ENCODE results near the gene EPN2.
"Not testable (repeated sequence)": the region's sequence is repeated elsewhere in the genome, so short reads cannot be mapped to it uniquely, and the experiment has no call there.

Gene EPN2

DNA sequence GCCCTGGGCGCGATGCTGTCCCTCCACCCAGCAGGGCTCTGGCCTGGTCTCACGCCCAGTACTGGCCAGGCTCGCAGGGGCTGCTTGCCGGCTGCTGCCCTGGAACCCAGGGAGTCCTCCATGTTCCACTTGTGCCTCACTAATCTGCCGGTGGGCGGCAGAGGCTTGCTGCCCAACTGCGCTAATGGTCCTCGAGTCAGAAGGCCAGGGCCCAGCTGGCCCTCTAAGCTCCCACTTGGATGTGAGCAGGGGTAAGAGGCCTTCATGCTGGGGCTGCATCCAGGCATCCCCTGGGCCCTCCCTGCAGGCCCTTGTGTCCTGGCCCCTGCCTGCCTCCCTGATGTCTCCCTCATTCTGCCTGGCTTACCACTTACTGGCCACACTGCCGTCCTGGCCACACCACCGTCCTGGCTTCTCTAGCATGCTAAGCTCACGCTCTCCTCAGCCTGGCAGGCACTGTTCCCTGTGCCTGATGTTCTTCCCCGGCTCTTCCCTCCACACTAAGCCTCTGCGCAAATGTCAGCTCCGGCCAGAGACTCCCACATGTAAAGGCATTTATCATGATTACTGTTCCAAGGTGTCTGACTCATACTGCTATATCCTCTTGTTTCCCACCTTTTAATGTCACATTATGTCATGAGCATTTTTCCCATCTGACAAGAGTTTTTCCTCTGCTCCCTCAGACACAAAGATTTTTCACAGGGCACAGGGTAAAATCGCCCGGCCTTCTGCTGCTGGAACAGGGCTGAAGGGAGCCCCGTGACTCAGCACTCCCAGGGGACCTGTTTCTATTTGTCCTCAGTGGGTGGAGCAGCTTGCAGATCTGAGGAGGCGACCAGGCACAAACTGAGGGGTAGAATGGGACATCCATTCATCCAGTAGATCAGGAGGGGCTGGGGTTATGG, 109.4 kb downstream of the EPN2 start:
- Histone ChIP-seq H3K9ac (ENCODE audit: low read depth, low read length) (no peak overlapping the region), H3K27ac (ENCODE audit: low read length) (no peak overlapping the region), H3K36me3 (ENCODE audit: insufficient read depth, low read depth, low read length) (no peaks in the 10 kb centered on the region; the same call in 1 of the 2 replicates), H3K27me3 (ENCODE audit: insufficient read depth, low read length) (no peaks in the 10 kb centered on the region), H3K9me3 (ENCODE audit: insufficient read depth, low read depth, low read length) (no peaks in the 10 kb centered on the region), H3K4me1 (ENCODE audit: insufficient read depth, low read length) (peaks cover 4% of the 10 kb centered on the region; the same call in 1 of the 2 replicates), H3K4me3 (ENCODE audit: low read length) (no peak overlapping the region)

GRCh38 chr17:19347323-19348080, 110.3 kb downstream of the EPN2 start:
- H3K36me3 ChIP-seq (ENCODE audit: insufficient read depth, low read depth, low read length) = no peaks in the 10 kb centered on the region; the same call in 1 of the 2 replicates
- no peak overlapping the region for H3K4me3 ChIP-seq (ENCODE audit: low read length)
- no peak overlapping the region for H3K9ac ChIP-seq (ENCODE audit: low read depth, low read length)
- H3K4me1 ChIP-seq (ENCODE audit: insufficient read depth, low read length) = no peaks in the 10 kb centered on the region
- no peak overlapping the region for H3K27ac ChIP-seq (ENCODE audit: low read length)
- H3K9me3 ChIP-seq (ENCODE audit: insufficient read depth, low read depth, low read length) = no peaks in the 10 kb centered on the region
- H3K27me3 ChIP-seq (ENCODE audit: insufficient read depth, low read length) = no peaks in the 10 kb centered on the region

DNA sequence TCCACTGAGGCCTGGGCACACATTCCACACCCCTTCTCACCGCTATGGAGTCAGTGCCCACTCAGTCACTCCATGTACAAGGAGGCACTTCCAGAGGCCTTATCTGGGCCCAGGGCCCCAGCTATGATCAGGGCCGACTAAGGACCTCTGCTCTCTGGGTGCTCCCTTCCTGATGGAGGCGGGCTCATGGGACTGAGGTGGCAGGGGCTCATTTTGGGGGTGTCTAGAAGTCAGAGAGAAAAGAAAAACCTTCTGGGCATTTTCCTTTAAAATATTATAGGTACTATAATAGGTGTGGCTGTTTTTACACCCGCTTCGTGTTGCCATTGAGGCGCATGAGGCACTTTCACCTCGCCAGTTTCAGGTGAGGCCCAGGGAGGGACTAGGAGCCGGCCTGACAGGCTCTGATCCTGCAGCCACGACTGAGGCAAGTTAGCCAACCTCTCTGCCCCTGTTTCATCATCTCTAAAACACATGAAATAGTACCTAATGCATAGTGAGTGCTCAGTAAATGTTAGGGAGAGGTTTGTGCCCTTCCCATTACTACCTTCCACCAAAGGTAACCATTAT, 111.0 kb downstream of the EPN2 start:
- H3K27ac ChIP-seq (ENCODE audit: low read length) = no peak overlapping the region
- H3K9ac ChIP-seq (ENCODE audit: low read depth, low read length) = no peak overlapping the region
- no peaks in the 10 kb centered on the region for H3K4me1 ChIP-seq (ENCODE audit: insufficient read depth, low read length)
- H3K9me3 ChIP-seq (ENCODE audit: insufficient read depth, low read depth, low read length) = no peaks in the 10 kb centered on the region
- no peaks in the 10 kb centered on the region for H3K27me3 ChIP-seq (ENCODE audit: insufficient read depth, low read length)
- no peaks in the 10 kb centered on the region; the same call in 1 of the 2 replicates for H3K36me3 ChIP-seq (ENCODE audit: insufficient read depth, low read depth, low read length)
- no peak overlapping the region for H3K4me3 ChIP-seq (ENCODE audit: low read length)

DNA sequence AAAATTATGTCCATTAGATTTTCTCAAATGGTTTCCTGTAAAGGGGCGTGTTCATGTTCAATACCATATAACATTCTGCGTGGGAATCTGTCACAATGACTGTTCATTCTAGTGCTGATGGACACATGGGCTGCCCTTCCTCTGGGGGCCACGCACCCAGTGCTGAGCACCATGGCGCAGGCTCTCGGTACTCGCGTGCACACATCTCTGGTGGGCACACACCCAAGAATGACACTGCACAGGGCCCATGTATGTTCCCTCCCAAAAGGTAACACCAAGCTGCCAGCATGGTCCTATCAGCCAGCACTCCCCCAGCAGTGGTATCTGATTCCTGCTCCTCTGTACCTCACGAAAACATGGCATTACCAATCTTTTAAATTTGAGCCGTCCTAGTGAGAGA, 111.6 kb downstream of the EPN2 start:
- no peaks in the 10 kb centered on the region for H3K9me3 ChIP-seq (ENCODE audit: insufficient read depth, low read depth, low read length)
- no peaks in the 10 kb centered on the region for H3K27me3 ChIP-seq (ENCODE audit: insufficient read depth, low read length)
- H3K4me3 ChIP-seq (ENCODE audit: low read length) = no peak overlapping the region
- H3K4me1 ChIP-seq (ENCODE audit: insufficient read depth, low read length) = no peaks in the 10 kb centered on the region
- no peak overlapping the region for H3K9ac ChIP-seq (ENCODE audit: low read depth, low read length)
- no peaks in the 10 kb centered on the region; the same call in 1 of the 2 replicates for H3K36me3 ChIP-seq (ENCODE audit: insufficient read depth, low read depth, low read length)
- no peak overlapping the region for H3K27ac ChIP-seq (ENCODE audit: low read length)

- H3K36me3 ChIP-seq (ENCODE audit: insufficient read depth, low read depth, low read length) = peaks cover 21% of the 10 kb centered on the region
- not testable (repeated sequence) for H3K4me1 ChIP-seq (ENCODE audit: insufficient read depth, low read length); H3K4me3 ChIP-seq (ENCODE audit: low read length); H3K9me3 ChIP-seq (ENCODE audit: insufficient read depth, low read depth, low read length); H3K9ac ChIP-seq (ENCODE audit: low read depth, low read length); H3K27me3 ChIP-seq (ENCODE audit: insufficient read depth, low read length); H3K27ac ChIP-seq (ENCODE audit: low read length)
Measured at GRCh38 chr17:19353401-19353800, 116.2 kb downstream of the EPN2 start.

- no peaks in the 10 kb centered on the region for H3K4me1 ChIP-seq (ENCODE audit: insufficient read depth, low read length)
- H3K9me3 ChIP-seq (ENCODE audit: insufficient read depth, low read depth, low read length) = no peaks in the 10 kb centered on the region
- H3K27me3 ChIP-seq (ENCODE audit: insufficient read depth, low read length) = no peaks in the 10 kb centered on the region
- H3K27ac ChIP-seq (ENCODE audit: low read length) = no peak overlapping the region
- H3K9ac ChIP-seq (ENCODE audit: low read depth, low read length) = no peak overlapping the region
- H3K4me3 ChIP-seq (ENCODE audit: low read length) = no peak overlapping the region
- peaks cover 27% of the 10 kb centered on the region for H3K36me3 ChIP-seq (ENCODE audit: insufficient read depth, low read depth, low read length)
Measured at GRCh38 chr17:19354748-19355147, 117.6 kb downstream of the EPN2 start.

DNA sequence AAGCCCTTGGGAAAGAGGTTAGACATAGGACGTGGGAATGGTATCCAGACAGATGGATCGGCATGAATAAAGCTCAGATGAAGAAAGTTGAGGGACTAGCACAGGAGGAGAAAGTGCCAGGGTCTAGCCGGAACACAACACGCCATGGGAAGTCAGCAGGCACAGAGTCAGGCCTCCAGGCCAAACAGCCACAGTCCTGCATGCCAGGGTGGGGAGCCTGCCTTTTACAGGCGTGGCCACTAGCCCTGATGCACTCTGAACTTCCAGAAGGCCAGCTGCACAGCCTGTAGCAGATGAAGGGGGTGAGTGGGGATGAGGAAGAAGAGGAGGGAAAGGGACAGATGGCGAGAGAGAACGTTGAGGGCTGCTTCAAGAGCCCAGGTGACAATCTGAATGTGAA, 120.2 kb downstream of the EPN2 start:
- Histone ChIP-seq H3K36me3 (ENCODE audit: insufficient read depth, low read depth, low read length) (peaks cover 30% of the 10 kb centered on the region), H3K27ac (ENCODE audit: low read length) (no peak overlapping the region), H3K4me3 (ENCODE audit: low read length) (no peak overlapping the region), H3K9me3 (ENCODE audit: insufficient read depth, low read depth, low read length) (no peaks in the 10 kb centered on the region), H3K27me3 (ENCODE audit: insufficient read depth, low read length) (no peaks in the 10 kb centered on the region), H3K9ac (ENCODE audit: low read depth, low read length) (no peak overlapping the region), H3K4me1 (ENCODE audit: insufficient read depth, low read length) (no peaks in the 10 kb centered on the region)

DNA sequence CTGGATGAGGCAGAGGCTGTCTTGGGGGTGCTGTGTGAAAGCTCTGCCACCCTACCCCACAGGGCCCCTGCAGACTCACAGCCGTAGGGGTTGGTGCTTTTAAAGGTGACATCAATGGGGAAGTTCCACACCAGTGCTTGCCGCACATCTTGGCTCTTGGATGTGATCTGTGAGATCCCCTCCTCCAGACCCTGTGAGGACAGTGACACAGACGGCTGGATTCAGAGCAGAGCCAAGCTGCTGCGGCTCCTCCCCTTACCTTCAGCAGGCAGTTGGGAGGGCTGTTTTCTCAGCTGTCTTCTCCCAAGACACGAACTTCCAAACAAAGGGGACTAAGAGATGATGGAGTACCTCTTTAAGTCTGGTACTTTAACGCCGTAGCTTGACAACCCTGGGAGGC, 120.6 kb downstream of the EPN2 start:
- Histone ChIP-seq H3K27ac (ENCODE audit: low read length) (no peak overlapping the region), H3K36me3 (ENCODE audit: insufficient read depth, low read depth, low read length) (peaks cover 30% of the 10 kb centered on the region), H3K9me3 (ENCODE audit: insufficient read depth, low read depth, low read length) (no peaks in the 10 kb centered on the region), H3K27me3 (ENCODE audit: insufficient read depth, low read length) (no peaks in the 10 kb centered on the region), H3K4me3 (ENCODE audit: low read length) (no peak overlapping the region), H3K9ac (ENCODE audit: low read depth, low read length) (no peak overlapping the region), H3K4me1 (ENCODE audit: insufficient read depth, low read length) (no peaks in the 10 kb centered on the region)

GRCh38 chr17:19359151-19359550, 122.0 kb downstream of the EPN2 start:
- Histone ChIP-seq H3K4me1 (ENCODE audit: insufficient read depth, low read length) (0 out of 2 replicates have a peak, but pooled peaks cover 2% of the 10 kb centered on the region), H3K27ac (ENCODE audit: low read length) (no peak overlapping the region), H3K9me3 (ENCODE audit: insufficient read depth, low read depth, low read length) (no peaks in the 10 kb centered on the region), H3K4me3 (ENCODE audit: low read length) (no peak overlapping the region), H3K27me3 (ENCODE audit: insufficient read depth, low read length) (no peaks in the 10 kb centered on the region), H3K9ac (ENCODE audit: low read depth, low read length) (no peak overlapping the region), H3K36me3 (ENCODE audit: insufficient read depth, low read depth, low read length) (peaks cover 30% of the 10 kb centered on the region)

- no peak overlapping the region for H3K27ac ChIP-seq (ENCODE audit: low read length)
- H3K4me1 ChIP-seq (ENCODE audit: insufficient read depth, low read length) = 0 out of 2 replicates have a peak, but pooled peaks cover 2% of the 10 kb centered on the region
- no peaks in the 10 kb centered on the region for H3K9me3 ChIP-seq (ENCODE audit: insufficient read depth, low read depth, low read length)
- no peak overlapping the region for H3K9ac ChIP-seq (ENCODE audit: low read depth, low read length)
- no peaks in the 10 kb centered on the region for H3K27me3 ChIP-seq (ENCODE audit: insufficient read depth, low read length)
- no peak overlapping the region for H3K4me3 ChIP-seq (ENCODE audit: low read length)
- peaks cover 30% of the 10 kb centered on the region for H3K36me3 ChIP-seq (ENCODE audit: insufficient read depth, low read depth, low read length)
Measured at GRCh38 chr17:19359856-19360255, 122.7 kb downstream of the EPN2 start.

DNA sequence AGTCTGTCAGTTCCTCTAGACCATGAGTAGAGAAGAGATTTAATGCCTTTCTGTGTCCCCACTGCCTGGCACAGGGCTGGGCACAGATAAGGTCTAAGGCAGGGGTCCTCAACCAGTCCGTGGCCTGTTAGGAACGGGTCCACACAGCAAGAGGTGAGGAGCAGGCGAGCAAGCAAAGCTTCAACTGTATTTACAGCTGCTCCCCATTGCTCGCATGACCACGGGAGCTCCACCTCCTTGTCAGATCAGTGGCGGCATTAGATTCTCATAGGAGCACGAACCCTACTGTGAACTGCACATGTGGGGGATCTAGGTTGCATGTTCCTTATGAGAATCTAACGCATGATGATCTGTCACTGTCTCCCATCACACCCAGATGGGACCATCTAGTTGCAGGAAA, 123.6 kb downstream of the EPN2 start:
- no peak overlapping the region for H3K27ac ChIP-seq (ENCODE audit: low read length)
- H3K4me3 ChIP-seq (ENCODE audit: low read length) = no peak overlapping the region
- H3K36me3 ChIP-seq (ENCODE audit: insufficient read depth, low read depth, low read length) = peaks cover 30% of the 10 kb centered on the region
- H3K9me3 ChIP-seq (ENCODE audit: insufficient read depth, low read depth, low read length) = no peaks in the 10 kb centered on the region
- H3K9ac ChIP-seq (ENCODE audit: low read depth, low read length) = no peak overlapping the region
- 0 out of 2 replicates have a peak, but pooled peaks cover 2% of the 10 kb centered on the region for H3K4me1 ChIP-seq (ENCODE audit: insufficient read depth, low read length)
- H3K27me3 ChIP-seq (ENCODE audit: insufficient read depth, low read length) = no peaks in the 10 kb centered on the region
